Measurements from ENCODE around the gene PLCB3.
A peak's percentile ranks its signal among the peaks of the same experiment; 100 is the strongest.
"Not testable (repeated sequence)": the region's sequence is repeated elsewhere in the genome, so short reads cannot be mapped to it uniquely, and the experiment has no call there.

PLCB3 gene

GRCh38 chr11:64303109-64304031 is 52.0 kb downstream of the PLCB3 start:
- no peak for DNase-seq
- no peak for ATAC-seq

- DNase-seq (no peak), ATAC-seq (no peak)
Measured at GRCh38 chr11:64304032-64304315, 52.6 kb downstream of the PLCB3 start.

DNA sequence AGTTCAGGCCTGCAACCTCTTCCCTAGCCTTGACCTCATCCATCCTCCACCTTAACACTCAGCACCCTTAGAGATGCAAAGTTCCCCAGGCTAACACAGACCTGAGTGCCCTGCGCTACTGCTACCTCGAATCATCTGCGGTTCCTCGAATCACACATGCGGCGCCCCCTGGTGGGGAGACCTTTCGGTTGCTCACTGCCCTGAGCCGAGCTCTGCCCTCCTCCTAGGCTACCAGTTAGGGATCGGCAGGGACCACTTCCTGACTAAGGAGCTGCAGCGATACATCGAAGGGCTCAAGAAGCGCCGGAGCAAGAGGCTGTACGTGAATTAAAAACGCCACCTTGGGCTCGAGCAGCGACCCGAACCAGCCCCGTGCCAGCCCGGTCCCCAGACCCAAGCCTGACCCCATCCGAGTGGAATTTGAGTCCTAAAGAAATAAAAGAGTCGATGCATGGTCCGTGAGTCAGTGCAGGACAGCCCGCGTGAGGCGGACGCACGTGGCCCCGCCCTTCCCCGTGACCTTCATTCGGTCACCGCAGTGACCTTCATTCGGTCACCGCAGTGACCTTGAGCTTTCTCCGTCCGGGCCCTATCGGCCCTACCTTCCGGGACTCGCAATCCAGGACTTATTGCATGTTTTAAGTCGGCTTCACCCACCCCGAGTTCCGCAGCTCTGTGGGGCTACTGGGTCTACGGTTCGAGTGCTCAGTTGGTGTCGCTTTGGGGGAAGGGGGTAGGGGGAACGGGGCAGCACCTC is 53.2 kb downstream of the PLCB3 start:
- ATAC-seq: peak; percentile 48

DNA sequence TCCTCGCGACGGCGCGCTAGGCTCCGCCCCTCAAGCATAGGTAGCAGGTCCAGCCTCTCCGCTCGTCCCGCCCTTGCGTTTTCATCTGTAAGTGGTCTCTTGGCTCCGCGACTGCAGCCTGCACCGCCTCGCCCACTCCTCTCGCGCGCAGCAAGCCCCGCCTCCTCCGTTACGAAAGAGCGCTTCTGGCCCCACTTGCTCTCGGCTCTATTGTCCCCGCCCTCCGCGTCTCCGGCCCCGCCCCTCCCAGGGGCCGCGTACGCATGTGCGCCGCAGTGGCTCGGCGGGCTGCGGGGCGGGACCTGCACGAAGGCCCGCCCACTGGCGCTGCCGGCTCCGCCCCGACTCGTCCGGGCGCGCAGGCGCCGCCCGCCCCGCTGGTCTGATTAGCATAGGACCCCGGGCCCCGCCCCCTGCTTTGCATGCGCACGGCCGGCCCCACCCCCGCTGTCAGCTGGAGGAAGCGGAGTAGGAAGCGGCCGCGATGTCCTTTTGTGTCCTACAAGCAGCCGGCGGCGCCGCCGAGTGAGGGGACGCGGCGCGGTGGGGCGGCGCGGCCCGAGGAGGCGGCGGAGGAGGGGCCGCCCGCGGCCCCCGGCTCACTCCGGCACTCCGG is 53.9 kb downstream of the PLCB3 start, which contains the start of gene ESRRA:
Gene ESRRA (plus strand): TSS at position 450 of the 616 bp plus-strand sequence. CDS start 1,656 bp downstream, outside the sequence.
- ATAC-seq (peak; percentile 78), DNase-seq (peak; percentile 100)

More for the DNA sequence above, 53.2 kb downstream of the PLCB3 start:
- DNase-seq: peak; percentile 99

DNA sequence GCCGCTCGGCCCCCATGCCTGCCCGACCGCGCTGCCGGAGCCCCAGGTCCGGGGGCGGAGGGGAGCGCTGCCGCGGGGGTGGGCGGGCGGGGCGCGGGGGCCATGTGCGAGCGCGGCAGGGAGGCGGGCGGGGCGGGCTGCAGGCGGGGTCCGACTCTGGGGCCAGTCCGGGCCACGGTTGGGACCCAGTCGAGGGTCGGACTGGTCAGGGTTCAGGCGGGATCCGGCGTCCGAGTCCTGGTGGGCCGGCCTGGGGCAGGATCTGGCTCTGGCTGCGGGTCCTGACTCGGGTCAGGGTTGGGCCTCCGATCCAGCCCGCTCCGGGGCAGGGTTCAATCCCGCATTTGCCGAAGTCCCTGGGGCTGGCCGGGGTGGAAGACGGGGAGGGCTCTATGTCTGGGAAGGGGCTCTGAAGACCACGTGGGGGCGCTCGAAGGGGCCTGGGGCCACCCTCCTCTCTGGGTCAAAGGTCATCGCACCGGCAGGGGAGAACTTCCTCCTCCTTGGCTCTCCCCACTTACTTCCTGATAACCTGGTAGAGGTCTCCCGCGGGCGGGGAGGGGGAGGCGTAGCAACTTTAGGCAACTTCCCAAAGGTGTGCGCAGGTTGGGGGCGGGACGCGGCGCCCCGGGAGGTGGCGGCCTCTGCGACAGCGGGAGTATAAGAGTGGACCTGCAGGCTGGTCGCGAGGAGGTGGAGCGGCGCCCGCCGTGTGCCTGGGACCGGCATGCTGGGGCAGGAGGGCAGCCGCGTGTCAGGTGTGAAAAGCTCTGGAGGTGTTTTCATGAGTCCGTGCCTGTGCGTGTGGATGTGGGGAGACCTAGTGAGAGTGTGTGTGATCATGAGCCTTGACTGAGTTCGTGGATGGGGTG is 54.6 kb downstream of the PLCB3 start:
- ATAC-seq: peak; percentile 15
- DNase-seq: peak; percentile 77

- no peak for DNase-seq
- no peak for ATAC-seq
Measured at GRCh38 chr11:64306563-64306875, 55.2 kb downstream of the PLCB3 start.

- DNase-seq (no peak), ATAC-seq (no peak)
Measured at GRCh38 chr11:64306876-64307622, 55.7 kb downstream of the PLCB3 start.

GRCh38 chr11:64307795-64308194 is 56.5 kb downstream of the PLCB3 start:
- DNase-seq: not testable (repeated sequence)

GRCh38 chr11:64312947-64313346 is 61.6 kb downstream of the PLCB3 start:
- no peak for DNase-seq
- ATAC-seq: no peak

More at GRCh38 chr11:64307795-64308194, 56.5 kb downstream of the PLCB3 start:
- ATAC-seq: not testable (repeated sequence)

GRCh38 chr11:64313491-64314145 is 62.3 kb downstream of the PLCB3 start:
- no peak for DNase-seq

DNA sequence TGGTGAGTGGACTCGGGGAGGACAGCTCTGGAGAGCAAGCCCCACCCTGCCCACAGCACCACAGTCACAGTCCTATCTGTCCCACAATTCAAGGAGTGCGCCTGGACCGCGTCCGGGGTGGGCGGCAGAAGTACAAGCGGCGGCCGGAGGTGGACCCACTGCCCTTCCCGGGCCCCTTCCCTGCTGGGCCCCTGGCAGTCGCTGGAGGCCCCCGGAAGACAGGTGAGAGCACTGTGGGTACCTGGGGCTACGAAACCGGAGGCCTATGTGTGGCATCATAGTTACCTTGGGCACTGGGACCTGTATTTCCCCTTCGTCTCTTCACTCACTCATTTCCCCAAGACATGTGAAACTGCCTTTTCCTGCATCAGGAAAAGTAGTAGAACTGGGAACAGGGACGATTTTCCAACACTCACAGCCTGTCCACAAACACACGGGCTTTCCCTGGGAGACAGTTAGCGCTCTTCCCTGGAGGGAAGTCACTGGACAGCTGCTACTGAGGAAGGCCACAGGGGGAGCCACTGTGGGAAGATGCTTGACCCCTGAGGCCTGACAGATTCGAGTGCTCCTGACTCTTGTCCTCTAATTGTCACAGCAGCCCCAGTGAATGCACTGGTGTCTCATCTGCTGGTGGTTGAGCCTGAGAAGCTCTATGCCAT is 62.9 kb downstream of the PLCB3 start:
- no peak for ATAC-seq
- no peak for DNase-seq

More at GRCh38 chr11:64313491-64314145, 62.3 kb downstream of the PLCB3 start:
- no peak for ATAC-seq

DNA sequence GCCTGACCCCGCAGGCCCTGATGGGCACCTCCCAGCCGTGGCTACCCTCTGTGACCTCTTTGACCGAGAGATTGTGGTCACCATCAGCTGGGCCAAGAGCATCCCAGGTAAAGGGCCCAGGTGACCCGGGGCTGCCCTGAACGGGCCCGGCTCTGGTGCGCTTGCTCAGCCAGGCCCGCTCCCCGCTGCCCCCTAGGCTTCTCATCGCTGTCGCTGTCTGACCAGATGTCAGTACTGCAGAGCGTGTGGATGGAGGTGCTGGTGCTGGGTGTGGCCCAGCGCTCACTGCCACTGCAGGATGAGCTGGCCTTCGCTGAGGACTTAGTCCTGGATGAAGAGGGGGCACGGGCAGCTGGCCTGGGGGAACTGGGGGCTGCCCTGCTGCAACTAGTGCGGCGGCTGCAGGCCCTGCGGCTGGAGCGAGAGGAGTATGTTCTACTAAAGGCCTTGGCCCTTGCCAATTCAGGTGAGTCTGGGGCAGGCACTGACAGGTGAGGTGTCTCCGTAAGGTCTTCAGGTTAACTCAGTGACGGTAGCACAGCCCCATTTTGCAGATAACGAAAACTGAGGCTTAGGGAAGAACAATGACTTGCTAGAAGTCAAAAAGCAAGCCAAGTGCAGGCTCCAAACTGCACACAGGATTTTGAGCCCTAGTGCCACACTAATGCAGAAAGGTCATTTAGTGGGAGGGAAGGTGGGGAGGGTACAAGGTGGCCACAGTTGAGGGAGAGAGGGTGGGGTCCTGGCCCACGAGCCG is 63.7 kb downstream of the PLCB3 start:
- DNase-seq (no peak), ATAC-seq (no peak)

DNA sequence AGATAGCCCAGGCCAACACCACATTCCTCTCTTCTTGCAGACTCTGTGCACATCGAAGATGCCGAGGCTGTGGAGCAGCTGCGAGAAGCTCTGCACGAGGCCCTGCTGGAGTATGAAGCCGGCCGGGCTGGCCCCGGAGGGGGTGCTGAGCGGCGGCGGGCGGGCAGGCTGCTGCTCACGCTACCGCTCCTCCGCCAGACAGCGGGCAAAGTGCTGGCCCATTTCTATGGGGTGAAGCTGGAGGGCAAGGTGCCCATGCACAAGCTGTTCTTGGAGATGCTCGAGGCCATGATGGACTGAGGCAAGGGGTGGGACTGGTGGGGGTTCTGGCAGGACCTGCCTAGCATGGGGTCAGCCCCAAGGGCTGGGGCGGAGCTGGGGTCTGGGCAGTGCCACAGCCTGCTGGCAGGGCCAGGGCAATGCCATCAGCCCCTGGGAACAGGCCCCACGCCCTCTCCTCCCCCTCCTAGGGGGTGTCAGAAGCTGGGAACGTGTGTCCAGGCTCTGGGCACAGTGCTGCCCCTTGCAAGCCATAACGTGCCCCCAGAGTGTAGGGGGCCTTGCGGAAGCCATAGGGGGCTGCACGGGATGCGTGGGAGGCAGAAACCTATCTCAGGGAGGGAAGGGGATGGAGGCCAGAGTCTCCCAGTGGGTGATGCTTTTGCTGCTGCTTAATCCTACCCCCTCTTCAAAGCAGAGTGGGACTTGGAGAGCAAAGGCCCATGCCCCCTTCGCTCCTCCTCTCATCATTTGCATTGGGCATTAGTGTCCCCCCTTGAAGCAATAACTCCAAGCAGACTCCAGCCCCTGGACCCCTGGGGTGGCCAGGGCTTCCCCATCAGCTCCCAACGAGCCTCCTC is 64.6 kb downstream of the PLCB3 start:
- not testable (repeated sequence) for DNase-seq, ATAC-seq

- DNase-seq: peak; percentile 39
- ATAC-seq: no peak
Measured at GRCh38 chr11:64316672-64317324, 65.5 kb downstream of the PLCB3 start.

DNA sequence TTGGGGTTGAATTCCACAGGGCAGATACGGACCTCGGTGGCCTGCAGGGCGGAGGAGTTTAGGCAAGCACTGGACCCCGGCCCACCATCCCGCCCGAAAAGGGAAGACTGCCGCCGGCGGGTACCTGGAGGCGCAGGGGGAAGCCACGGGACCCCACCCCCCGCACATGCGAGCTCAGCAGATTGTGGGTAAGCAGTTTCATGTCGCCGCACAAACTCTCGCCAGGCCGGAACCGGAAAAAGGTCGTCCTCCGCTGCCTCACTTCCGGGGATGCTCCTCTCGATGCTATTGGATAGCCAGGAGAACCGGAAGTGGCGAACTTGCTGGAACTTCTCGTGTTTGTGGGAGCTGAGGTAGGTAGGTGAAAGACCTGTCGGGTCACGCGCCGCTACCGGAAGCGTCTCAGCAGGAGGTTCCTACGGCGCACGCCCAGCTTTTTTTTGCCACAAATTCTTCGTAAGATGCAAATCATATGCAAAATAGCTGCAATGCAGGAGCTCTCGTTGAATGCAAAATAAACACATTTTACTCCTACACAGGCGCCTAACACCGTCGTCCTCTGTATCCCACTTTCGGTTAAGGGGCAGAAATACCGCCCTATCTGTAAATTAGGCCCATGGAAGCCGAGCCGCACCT is 66.1 kb downstream of the PLCB3 start, which contains the start of gene TRMT112:
Gene TRMT112 (minus strand): TSS at position 235 of the 636 bp plus-strand sequence. CDS start 33 bp downstream, at position 202.
- peak; percentile 95 for DNase-seq
- ATAC-seq: peak; percentile 76

GRCh38 chr11:64317961-64318765 is 66.8 kb downstream of the PLCB3 start, which contains the start of gene PRDX5:
TSS of gene PRDX5 (plus strand) at chr11:64318121. CDS start at chr11:64318216, 95 bp downstream.
- DNase-seq (peak; percentile 96), ATAC-seq (peak; percentile 80)
